HepG2 (cell line): ENCODE measurements around the gene SHLD1. TPM values are rescaled to one million over a fixed set of nuclear protein-coding genes. Genes with fewer than 3 reads are reported as not detected.

Experiments
- ATAC-seq: fragments of 200-7000 bp; cut with Tn5 transposase; 3 replicates; pipeline ENCODE4 v1.9.1; 2020; ENCODE audit warnings: mild to moderate bottlenecking, moderate library complexity
- BruUV-seq: library from RNA; stranded (reverse); fragments of 400-500 nt; replicated peaks from 2 replicates; lab custom pipeline; 2021; lab: Mats Ljungman, UMichigan
- CTCF ChIA-PET: fragments of 300-600 bp; formaldehyde crosslinking; extraction: SDS; loops from one replicate; lab custom pipeline; 2021; ENCODE audit warnings: low total read pairs, inconsistent platforms, low intra/inter-chr PET ratio; lab: Yijun Ruan, JAX
- POLR2A ChIA-PET: fragments of 350-600 bp; sonication (Branson Sonifier 250); formaldehyde crosslinking; loops from one replicate; lab custom pipeline; 2020; ENCODE audit warnings: antibody characterized with exemption, inconsistent platforms; lab: Yijun Ruan, JAX
- DNase-seq: peaks from one replicate; pipeline ENCODE4 v3.0.0-alpha.2; 2015; ENCODE audit warnings: low spot score
- FAIRE-seq: peaks from 3 replicates; lab custom pipeline; 2011; peaks lifted over from hg19 to GRCh38; lab: Jason Lieb, UNC
- H2AFZ ChIP-seq: one replicate; pipeline ENCODE4 v1.6.1; 2011; ENCODE audit warnings: low read length, inconsistent platforms
- H3K27ac ChIP-seq: fragments of 300-600 bp; 3 replicates; pipeline ENCODE4 v1.8.0; 2011; ENCODE audit warnings: mixed run types, mild to moderate bottlenecking, mixed read lengths, low read length, inconsistent platforms; ENCODE audit not compliant: insufficient read depth; ENCODE audit errors: extremely low read length
- H3K27me3 ChIP-seq, 2 experiments: fragments of 200-600 bp in 1 of 2; 2 replicates in 1 of 2; 3 replicates in 1 of 2; pipeline versions ENCODE4 v1.6.0 to v1.8.0; 2011; ENCODE audit warnings: low read length in 2 of 2, mild to moderate bottlenecking in 2 of 2, moderate library complexity in 2 of 2, inconsistent platforms in 1 of 2; ENCODE audit not compliant: insufficient read depth in 2 of 2, control insufficient read depth in 1 of 2
- H3K36me3 ChIP-seq, 2 experiments: fragments of 200-600 bp in 1 of 2; replicated peaks in 1 of 2; 2 replicates in 1 of 2; 3 replicates in 1 of 2; pipeline versions ENCODE4 v1.5.1 to v1.8.0; 2011; ENCODE audit warnings: low read length in 2 of 2, inconsistent platforms in 1 of 2; ENCODE audit not compliant: insufficient read depth in 2 of 2, control insufficient read depth in 1 of 2
- H3K4me1 ChIP-seq: 2 replicates; pipeline ENCODE4 v1.5.1; 2012; ENCODE audit warnings: low read length, inconsistent platforms; ENCODE audit not compliant: insufficient read depth
- H3K4me2 ChIP-seq: 2 replicates; pipeline ENCODE4 v1.6.0; 2011; ENCODE audit warnings: low read depth, low read length, inconsistent platforms
- H3K4me3 ChIP-seq, 3 experiments: fragments of 200-600 bp in 1 of 3; sonication (generic), shearing (Covaris generic) in 1 of 3; replicated peaks in 1 of 3; 2 replicates each; pipeline ENCODE4 v1.5.1; 2011 to 2016; ENCODE audit warnings: low read length in 3 of 3, inconsistent platforms in 2 of 3, low read depth in 2 of 3, mild to moderate bottlenecking in 2 of 3, control low read depth in 1 of 3, mixed read lengths in 1 of 3; ENCODE audit not compliant: insufficient read depth in 1 of 3
- H3K79me2 ChIP-seq: one replicate; pipeline ENCODE4 v1.6.1; 2011; ENCODE audit warnings: low read length, inconsistent platforms; ENCODE audit not compliant: insufficient read depth
- H3K9ac ChIP-seq: 2 replicates; pipeline ENCODE4 v1.6.0; 2011; ENCODE audit warnings: mild to moderate bottlenecking, low read depth, low read length, inconsistent platforms; ENCODE audit not compliant: insufficient read depth
- H3K9me3 ChIP-seq: 2 replicates; pipeline ENCODE4 v1.5.1; 2012; ENCODE audit warnings: mild to moderate bottlenecking, low read length
- H4K20me1 ChIP-seq: 2 replicates; pipeline ENCODE4 v1.6.0; 2011; ENCODE audit warnings: inconsistent platforms, mild to moderate bottlenecking, low read length, moderate library complexity; ENCODE audit not compliant: insufficient read depth
- RORA ChIP-seq: sonication (generic); formaldehyde crosslinking; IDR thresholded peaks from 2 replicates; pipeline ENCODE4 v1.5.0; 2020; ENCODE audit warnings: mild to moderate bottlenecking, missing genetic modification reagents, moderate library complexity
- WGBS: methylation state at CpG from one replicate; pipeline ENCODE4 v1.1.6; 2017; ENCODE audit warnings: low lambda C conversion rate; 5-methylcytosine and 5-hydroxymethylcytosine counted together
- in situ Hi-C: cut with HindIII; loops from 2 replicates; pipeline ENCODE4 v1.10.0; 2017; ENCODE audit warnings: low pct_unique_long_range_greater_than_20kb; ENCODE audit not compliant: extremely low pct_ligation_motif_present
- intact Hi-C: fragments of 100-400 bp; cut with micrococcal nuclease; formaldehyde crosslinking; loops from one replicate; pipeline ENCODE4 v1.10.0; 2022; ENCODE audit not compliant: unreplicated experiment
- polyA plus RNA-seq, 8 experiments: library from polyadenylated mRNA; depleted of rRNA in 3 of 8; stranded (reverse) in 7 of 8; unstranded in 1 of 8; fragments of >200 nt; fragmentation: Illumina TruSeq in 4 of 8; extraction: Trizol in 4 of 8; gene quantifications; 2 replicates each; pipeline versions ENCODE4 v1.2.1 to v1.2.3, GENCODE V29; 2011 to 2016; ENCODE audit warnings: low read depth in 4 of 8, missing spikeins in 1 of 8, mixed read lengths in 1 of 8; ENCODE audit not compliant: insufficient read depth in 1 of 8
- total RNA-seq, 5 experiments: library from RNA; depleted of rRNA; stranded (reverse); fragments of >200 nt; fragmentation: Illumina TruSeq; extraction: Trizol; gene quantifications; 2 replicates each; pipeline ENCODE4 v1.2.3, GENCODE V29; 2016; ENCODE audit warnings: low read depth in 1 of 5
- TF ChIP-seq, protein P1 (sequence below): sonication (generic); formaldehyde crosslinking; IDR thresholded peaks from 2 replicates; pipeline ENCODE4 v1.4.0; 2020; ENCODE audit warnings: mild to moderate bottlenecking, missing genetic modification reagents, borderline replicate concordance
- TF ChIP-seq, protein P2 (sequence below): sonication (generic); formaldehyde crosslinking; IDR thresholded peaks from 2 replicates; pipeline ENCODE4 v1.5.0; 2020; ENCODE audit warnings: mild to moderate bottlenecking, missing genetic modification reagents

The SHLD1 gene
- total and polyA plus RNA-seq, 2 of the 13 experiments (the other 11 are each of a cell fraction or from before 2014, with no cell fraction given): 8.9 to 10.0 TPM

DNA sequence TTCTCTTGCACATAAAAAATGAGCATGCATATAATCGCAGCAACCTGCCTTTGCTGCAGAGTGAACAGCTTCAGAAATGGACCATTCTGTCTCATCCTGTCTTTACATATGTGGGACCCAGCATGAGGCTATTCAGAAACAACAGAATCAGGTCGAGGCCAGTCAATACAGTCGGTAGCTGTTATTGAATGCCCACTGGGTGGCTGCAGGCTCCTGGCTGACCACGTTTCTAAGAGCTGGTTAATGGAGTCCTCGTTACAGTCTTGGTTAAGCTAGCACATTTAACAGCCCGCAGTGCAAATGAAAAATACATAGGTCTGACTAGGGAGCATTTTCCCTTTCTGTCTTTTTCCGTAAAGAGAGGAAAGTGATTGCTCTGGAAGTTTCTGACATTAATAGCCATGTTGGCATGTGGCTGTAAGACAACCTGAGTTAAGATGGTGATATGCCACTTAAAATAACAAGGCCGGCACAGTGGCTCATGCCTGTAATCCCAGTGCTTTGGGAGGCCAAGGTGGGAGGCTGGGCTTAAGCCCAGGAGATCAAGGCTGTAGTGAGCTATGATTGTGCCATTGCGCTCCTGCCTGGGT is 75.0 kb downstream of the SHLD1 start:
- CTCF ChIA-PET: no interaction called here
- Histone ChIP-seq H3K79me2 (no peaks in the 10 kb centered on the region), H3K9me3 (no peaks in the 10 kb centered on the region), H3K27me3 (no peaks in the 10 kb centered on the region), H3K9ac (no peak overlapping the region), H3K27ac (no peak overlapping the region), H2AFZ (no peak overlapping the region), H3K4me3 (no peak overlapping the region), H3K4me2 (no peak overlapping the region), H3K4me1 (peaks cover 49% of the 10 kb centered on the region), H4K20me1 (no peaks in the 10 kb centered on the region), H3K36me3 (no peaks in the 10 kb centered on the region)
- no peak for FAIRE-seq
- intact Hi-C loops (no loop called here), in situ Hi-C loops (no loop called here)
- WGBS: 77% methylated on average over 9 of the region's 9 CpGs
- DNase-seq: no peak
- TF ChIP-seq RORA (CRISPR knock-in tag): no peak
- TF ChIP-seq, protein P1, sequence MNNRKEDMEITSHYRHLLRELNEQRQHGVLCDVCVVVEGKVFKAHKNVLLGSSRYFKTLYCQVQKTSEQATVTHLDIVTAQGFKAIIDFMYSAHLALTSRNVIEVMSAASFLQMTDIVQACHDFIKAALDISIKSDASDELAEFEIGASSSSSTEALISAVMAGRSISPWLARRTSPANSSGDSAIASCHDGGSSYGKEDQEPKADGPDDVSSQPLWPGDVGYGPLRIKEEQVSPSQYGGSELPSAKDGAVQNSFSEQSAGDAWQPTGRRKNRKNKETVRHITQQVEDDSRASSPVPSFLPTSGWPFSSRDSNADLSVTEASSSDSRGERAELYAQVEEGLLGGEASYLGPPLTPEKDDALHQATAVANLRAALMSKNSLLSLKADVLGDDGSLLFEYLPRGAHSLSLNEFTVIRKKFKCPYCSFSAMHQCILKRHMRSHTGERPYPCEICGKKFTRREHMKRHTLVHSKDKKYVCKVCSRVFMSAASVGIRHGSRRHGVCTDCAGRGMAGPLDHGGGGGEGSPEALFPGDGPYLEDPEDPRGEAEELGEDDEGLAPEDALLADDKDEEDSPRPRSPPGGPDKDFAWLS (CRISPR knock-in tag): no peak
- TF ChIP-seq, protein P2, sequence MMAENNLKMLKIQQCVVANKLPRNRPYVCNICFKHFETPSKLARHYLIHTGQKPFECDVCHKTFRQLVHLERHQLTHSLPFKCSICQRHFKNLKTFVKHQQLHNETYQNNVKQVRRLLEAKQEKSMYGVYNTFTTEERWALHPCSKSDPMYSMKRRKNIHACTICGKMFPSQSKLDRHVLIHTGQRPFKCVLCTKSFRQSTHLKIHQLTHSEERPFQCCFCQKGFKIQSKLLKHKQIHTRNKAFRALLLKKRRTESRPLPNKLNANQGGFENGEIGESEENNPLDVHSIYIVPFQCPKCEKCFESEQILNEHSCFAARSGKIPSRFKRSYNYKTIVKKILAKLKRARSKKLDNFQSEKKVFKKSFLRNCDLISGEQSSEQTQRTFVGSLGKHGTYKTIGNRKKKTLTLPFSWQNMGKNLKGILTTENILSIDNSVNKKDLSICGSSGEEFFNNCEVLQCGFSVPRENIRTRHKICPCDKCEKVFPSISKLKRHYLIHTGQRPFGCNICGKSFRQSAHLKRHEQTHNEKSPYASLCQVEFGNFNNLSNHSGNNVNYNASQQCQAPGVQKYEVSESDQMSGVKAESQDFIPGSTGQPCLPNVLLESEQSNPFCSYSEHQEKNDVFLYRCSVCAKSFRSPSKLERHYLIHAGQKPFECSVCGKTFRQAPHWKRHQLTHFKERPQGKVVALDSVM (CRISPR knock-in tag): peak; percentile 41; the same call in 1 of the 2 replicates
- ATAC-seq: no peak
- BruUV-seq: no TSS peak
- POLR2A ChIA-PET: interaction anchor here (1.2 kb wide), 1 partner anchor 20 kb away, joined by 3 read pairs; no protein-coding TSS in a partner anchor
